ENCODE results near the gene GEMIN7. TPM values are rescaled to one million over a fixed set of nuclear protein-coding genes. Genes with fewer than 3 reads are reported as not detected.
"Not testable (repeated sequence)": the region's sequence is repeated elsewhere in the genome, so short reads cannot be mapped to it uniquely, and the experiment has no call there.

Gene GEMIN7
- total RNA-seq, 2 experiments from 2014 or later, result 24.8 to 26.2 TPM

- no peaks in the 10 kb centered on the region for H3K27me3 Mint-ChIP-seq
- peaks cover 47% of the 10 kb centered on the region for H3K4me1 Mint-ChIP-seq
- peak overlapping the region; percentile 14 for H3K27ac Mint-ChIP-seq
- POLR2A ChIA-PET, result interaction anchor here (1.4 kb wide), 1 partner anchor 19 kb away, joined by 3 read pairs; the partner anchor contains the start of gene GEMIN7
- H3K36me3 Mint-ChIP-seq, result peaks cover 6% of the 10 kb centered on the region
- no peak for ATAC-seq (ENCODE audit: low read depth)
- no peaks in the 10 kb centered on the region for H3K9me3 Mint-ChIP-seq
- no peak overlapping the region for H3K4me3 Mint-ChIP-seq
- no peak for DNase-seq
Observed at GRCh38 chr19:45097776-45098520, 18.9 kb downstream of the GEMIN7 start.

- Mint-ChIP-seq H3K4me1 (peaks cover 49% of the 10 kb centered on the region), H3K9me3 (no peaks in the 10 kb centered on the region), H3K36me3 (peaks cover 6% of the 10 kb centered on the region), H3K27ac (peak overlapping the region; percentile 31), H3K4me3 (no peak overlapping the region), H3K27me3 (no peaks in the 10 kb centered on the region)
- DNase-seq (no peak), ATAC-seq (ENCODE audit: low read depth) (no peak)
- POLR2A ChIA-PET, result interaction anchor here (1.4 kb wide), 1 partner anchor 20 kb away, joined by 3 read pairs; the partner anchor contains the start of gene GEMIN7
Observed at GRCh38 chr19:45098521-45099466, 19.7 kb downstream of the GEMIN7 start.

GRCh38 chr19:45099467-45100191 is 20.6 kb downstream of the GEMIN7 start:
- Mint-ChIP-seq H3K36me3 (peaks cover 6% of the 10 kb centered on the region), H3K27ac (no peak overlapping the region), H3K27me3 (no peaks in the 10 kb centered on the region), H3K4me1 (peaks cover 50% of the 10 kb centered on the region), H3K9me3 (no peaks in the 10 kb centered on the region), H3K4me3 (no peak overlapping the region)
- POLR2A ChIA-PET, result no interaction called here
- ATAC-seq (ENCODE audit: low read depth) (no peak), DNase-seq (no peak)

- Mint-ChIP-seq H3K4me3 (no peak overlapping the region), H3K27ac (no peak overlapping the region), H3K4me1 (peaks cover 51% of the 10 kb centered on the region), H3K9me3 (no peaks in the 10 kb centered on the region), H3K27me3 (no peaks in the 10 kb centered on the region), H3K36me3 (peaks cover 2% of the 10 kb centered on the region)
- DNase-seq, result no peak
- no peak for ATAC-seq (ENCODE audit: low read depth)
- POLR2A ChIA-PET, result interaction anchor here (1.3 kb wide), 1 partner anchor 25 kb away, joined by 3 read pairs; no protein-coding TSS in a partner anchor
Observed at GRCh38 chr19:45100201-45100600, 21.1 kb downstream of the GEMIN7 start.

- Mint-ChIP-seq H3K36me3 (peaks cover 2% of the 10 kb centered on the region), H3K27me3 (no peaks in the 10 kb centered on the region), H3K9me3 (no peaks in the 10 kb centered on the region), H3K4me3 (no peak overlapping the region), H3K27ac (peak overlapping the region; percentile 42), H3K4me1 (peaks cover 52% of the 10 kb centered on the region)
- POLR2A ChIA-PET, result interaction anchor here (1.3 kb wide), 1 partner anchor 24 kb away, joined by 3 read pairs; no protein-coding TSS in a partner anchor
- no peak for ATAC-seq (ENCODE audit: low read depth)
- no peak for DNase-seq
Observed at GRCh38 chr19:45100846-45101252, 21.8 kb downstream of the GEMIN7 start.

GRCh38 chr19:45101806-45102205 is 22.7 kb downstream of the GEMIN7 start:
- Mint-ChIP-seq H3K4me1 (peaks cover 44% of the 10 kb centered on the region), H3K27me3 (no peaks in the 10 kb centered on the region)
- POLR2A ChIA-PET, result interaction anchor here (4.4 kb wide), 1 partner anchor 9 kb away, joined by 36 read pairs; the partner anchor contains the start of gene PPP1R37

GRCh38 chr19:45102481-45102880 is 23.4 kb downstream of the GEMIN7 start:
- DNase-seq, result no peak
- POLR2A ChIA-PET, result interaction anchor here (0.6 to 4.4 kb wide), 7 partner anchors 10 to 62 kb away, joined by 3 to 36 read pairs (median 5); partner anchors contain the start of genes GEMIN7 and PPP1R37
- H3K27ac Mint-ChIP-seq, result peak overlapping the region; percentile 77

More at GRCh38 chr19:45101806-45102205, 22.7 kb downstream of the GEMIN7 start:
- H3K27ac Mint-ChIP-seq, result peak overlapping the region; percentile 30
- DNase-seq (no peak), ATAC-seq (ENCODE audit: low read depth) (no peak)
- H3K4me3 Mint-ChIP-seq, result no peak overlapping the region
- no peaks in the 10 kb centered on the region for H3K36me3 Mint-ChIP-seq
- H3K9me3 Mint-ChIP-seq, result no peaks in the 10 kb centered on the region

GRCh38 chr19:45103156-45103507 is 24.1 kb downstream of the GEMIN7 start:
- ATAC-seq (ENCODE audit: low read depth) (peak; percentile 92), DNase-seq (peak; percentile 66)
- H3K27ac Mint-ChIP-seq, result peak overlapping the region; percentile 77
- peak overlapping the region; percentile 70 for H3K4me3 Mint-ChIP-seq
- H3K36me3 Mint-ChIP-seq, result no peaks in the 10 kb centered on the region
- H3K4me1 Mint-ChIP-seq, result peaks cover 38% of the 10 kb centered on the region
- H3K9me3 Mint-ChIP-seq, result no peaks in the 10 kb centered on the region
- POLR2A ChIA-PET, result interaction anchor here (0.6 to 4.4 kb wide), 10 partner anchors 10 to 61 kb away, joined by 3 to 36 read pairs (median 4); partner anchors contain the start of genes GEMIN7 and PPP1R37
- H3K27me3 Mint-ChIP-seq, result no peaks in the 10 kb centered on the region

More at GRCh38 chr19:45102481-45102880, 23.4 kb downstream of the GEMIN7 start:
- H3K9me3 Mint-ChIP-seq, result no peaks in the 10 kb centered on the region
- peaks cover 42% of the 10 kb centered on the region for H3K4me1 Mint-ChIP-seq
- no peak for ATAC-seq (ENCODE audit: low read depth)
- H3K36me3 Mint-ChIP-seq, result no peaks in the 10 kb centered on the region
- H3K27me3 Mint-ChIP-seq, result no peaks in the 10 kb centered on the region
- no peak overlapping the region for H3K4me3 Mint-ChIP-seq

GRCh38 chr19:45103508-45104319 is 24.7 kb downstream of the GEMIN7 start:
- Mint-ChIP-seq H3K36me3 (no peaks in the 10 kb centered on the region), H3K4me3 (peak overlapping the region; percentile 70), H3K27ac (peak overlapping the region; percentile 84), H3K9me3 (no peaks in the 10 kb centered on the region), H3K27me3 (no peaks in the 10 kb centered on the region), H3K4me1 (peaks cover 34% of the 10 kb centered on the region)
- no peak for DNase-seq
- POLR2A ChIA-PET, result interaction anchor here (0.6 to 4.4 kb wide), 10 partner anchors 9 to 229 kb away, joined by 3 to 36 read pairs (median 4); partner anchors contain the start of genes GEMIN7 and PPP1R37
- peak; percentile 35 for ATAC-seq (ENCODE audit: low read depth)

- no peaks in the 10 kb centered on the region for H3K9me3 Mint-ChIP-seq
- no peaks in the 10 kb centered on the region for H3K36me3 Mint-ChIP-seq
- peaks cover 31% of the 10 kb centered on the region for H3K4me1 Mint-ChIP-seq
- no peaks in the 10 kb centered on the region for H3K27me3 Mint-ChIP-seq
- ATAC-seq (ENCODE audit: low read depth), result no peak
- POLR2A ChIA-PET, result interaction anchor here (0.6 to 4.4 kb wide), 6 partner anchors 12 to 73 kb away, joined by 3 to 36 read pairs (median 4); partner anchors contain the start of genes BLOC1S3, PPP1R37 and TRAPPC6A
- peak overlapping the region; percentile 84 for H3K27ac Mint-ChIP-seq
- DNase-seq, result peak; percentile 42
- peak overlapping the region; percentile 68 for H3K4me3 Mint-ChIP-seq
Observed at GRCh38 chr19:45104658-45105349, 25.7 kb downstream of the GEMIN7 start.

GRCh38 chr19:45106363-45106762 is 27.3 kb downstream of the GEMIN7 start:
- H3K27me3 Mint-ChIP-seq; H3K4me3 Mint-ChIP-seq; ATAC-seq (ENCODE audit: low read depth); POLR2A ChIA-PET; DNase-seq; H3K9me3 Mint-ChIP-seq; H3K27ac Mint-ChIP-seq; H3K36me3 Mint-ChIP-seq: not testable (repeated sequence)
- H3K4me1 Mint-ChIP-seq, result peaks cover 37% of the 10 kb centered on the region

Measured in activated naive CD8-positive, alpha-beta T cell treated with anti-CD3 and anti-CD28 coated beads, Interleukin-2, amount 10 ng/mL, durations not matched to agents 7 days and 5 days (primary cell).